T1000 (cell line): ENCODE measurements around the gene CASS4.
"Not testable (repeated sequence)": the region's sequence is repeated elsewhere in the genome, so short reads cannot be mapped to it uniquely, and the experiment has no call there.

Experiments
- DNase-seq: peaks from one replicate; lab custom pipeline; 2025; ENCODE audit warnings: mixed read lengths; lab: John Stamatoyannopoulos, UW

CASS4 gene

GRCh38 chr20:56392132-56392880, 19.8 kb upstream of the CASS4 start, which contains the start of the genes AURKA and CSTF1:
TSS of gene AURKA (minus strand) at chr20:56392215. CDS start at chr20:56388197, 4,018 bp downstream.
TSS of gene CSTF1 (plus strand) at chr20:56392645. CDS start at chr20:56395553, 2,908 bp downstream.
- DNase-seq, result peak; percentile 100

GRCh38 chr20:56392881-56393482, 19.1 kb upstream of the CASS4 start:
- DNase-seq, result no peak

- no peak for DNase-seq
These were observed 18.4 kb upstream of the CASS4 start for GRCh38 chr20:56393653-56394052.

- no peak for DNase-seq
These were observed 16.9 kb upstream of the CASS4 start for GRCh38 chr20:56395166-56395565.

- no peak for DNase-seq
These were observed 11.9 kb upstream of the CASS4 start for GRCh38 chr20:56400001-56400640.

GRCh38 chr20:56403465-56403864, 8.6 kb upstream of the CASS4 start:
- no peak for DNase-seq

- not testable (repeated sequence) for DNase-seq
These were observed 6.7 kb upstream of the CASS4 start for GRCh38 chr20:56405356-56405755.

- DNase-seq, result no peak
These were observed 5.2 kb upstream of the CASS4 start for GRCh38 chr20:56406910-56407309.

- no peak for DNase-seq
These were observed 2.5 kb upstream of the CASS4 start for GRCh38 chr20:56409521-56409920.

GRCh38 chr20:56409956-56410355, 2.1 kb upstream of the CASS4 start:
- no peak for DNase-seq

- DNase-seq, result not testable (repeated sequence)
These were observed 773 bp upstream of the CASS4 start for GRCh38 chr20:56411287-56411686.

- no peak for DNase-seq
These were observed 372 bp downstream of the CASS4 start for GRCh38 chr20:56412473-56412790.

- no peak for DNase-seq
These were observed 889 bp downstream of the CASS4 start for GRCh38 chr20:56412949-56413348.

- no peak for DNase-seq
These were observed 3.0 kb downstream of the CASS4 start for GRCh38 chr20:56414842-56415765.

GRCh38 chr20:56417402-56417801, 5.3 kb downstream of the CASS4 start:
- no peak for DNase-seq

GRCh38 chr20:56417911-56418310, 5.9 kb downstream of the CASS4 start:
- DNase-seq, result no peak

- no peak for DNase-seq
These were observed 6.4 kb downstream of the CASS4 start for GRCh38 chr20:56418385-56418861.

- DNase-seq, result no peak
These were observed 8.0 kb downstream of the CASS4 start for GRCh38 chr20:56420028-56420427.

GRCh38 chr20:56420940-56421688, 9.1 kb downstream of the CASS4 start:
- no peak for DNase-seq

- no peak for DNase-seq
These were observed 10.2 kb downstream of the CASS4 start for GRCh38 chr20:56422076-56422823.

GRCh38 chr20:56422824-56423189, 10.7 kb downstream of the CASS4 start:
- no peak for DNase-seq
